Liver (tissue), 9 donors: ENCODE data around the gene TRPC4AP. TPM values are rescaled to one million over a fixed set of nuclear protein-coding genes. Genes with fewer than 3 reads are reported as not detected.

Experiments used
- DNase-seq: peaks from one replicate; pipeline ENCODE4 v3.0.0-alpha.2; 2017; ENCODE audit warnings: low spot score
- H3K27ac ChIP-seq, 2 donors: one replicate each; pipeline ENCODE4 v1.7.0; 2013; ENCODE audit warnings: inconsistent platforms in 2 of 2, low read length in 2 of 2, control low read depth in 1 of 2, low read depth in 1 of 2, mild to moderate bottlenecking in 1 of 2
- H3K27me3 ChIP-seq, 4 donors: one replicate each; pipeline versions ENCODE4 v1.6.1 to v1.7.0; 2013; ENCODE audit warnings: low read length in 3 of 4, inconsistent platforms in 1 of 4, mild to moderate bottlenecking in 1 of 4, moderate library complexity in 1 of 4; ENCODE audit not compliant: control insufficient read depth in 4 of 4, insufficient read depth in 4 of 4
- H3K36me3 ChIP-seq, 4 donors: one replicate each; pipeline versions ENCODE4 v1.6.1 to v1.7.0; 2013; ENCODE audit warnings: low read length in 3 of 4, mild to moderate bottlenecking in 3 of 4, low read depth in 1 of 4, moderate library complexity in 1 of 4; ENCODE audit not compliant: control insufficient read depth in 4 of 4, insufficient read depth in 3 of 4
- H3K4me1 ChIP-seq, 4 donors: one replicate each; pipeline versions ENCODE4 v1.6.1 to v1.7.0; 2013; ENCODE audit warnings: low read length in 3 of 4, mild to moderate bottlenecking in 3 of 4, moderate library complexity in 1 of 4; ENCODE audit not compliant: control insufficient read depth in 4 of 4, insufficient read depth in 4 of 4
- H3K4me3 ChIP-seq, 3 donors: one replicate each; pipeline versions ENCODE4 v1.6.1 to v1.7.0; 2013; ENCODE audit warnings: low read length in 3 of 3, control low read depth in 1 of 3, low read depth in 1 of 3, mild to moderate bottlenecking in 1 of 3
- H3K9ac ChIP-seq, 2 donors: one replicate each; pipeline ENCODE4 v1.7.0; 2013; ENCODE audit warnings: low read length in 2 of 2, mild to moderate bottlenecking in 2 of 2, moderate library complexity in 2 of 2, control low read depth in 1 of 2, low read depth in 1 of 2
- H3K9me3 ChIP-seq, 4 donors: one replicate each; pipeline versions ENCODE4 v1.6.1 to v1.7.0; 2013; ENCODE audit warnings: low read length in 3 of 4; ENCODE audit not compliant: control insufficient read depth in 4 of 4
- ATF3 ChIP-seq: IDR thresholded peaks from 2 replicates; pipeline ENCODE4 v1.6.1; 2016; ENCODE audit warnings: antibody characterized with exemption
- EGR1 ChIP-seq, 2 donors: IDR thresholded peaks; 2 replicates each; pipeline ENCODE4 v1.6.1; 2016 to 2018; ENCODE audit warnings: antibody characterized with exemption in 2 of 2, low read depth in 2 of 2
- FOXA1 ChIP-seq: IDR thresholded peaks from 2 replicates; pipeline ENCODE4 v1.6.1; 2016; ENCODE audit warnings: antibody characterized with exemption
- FOXA2 ChIP-seq: IDR thresholded peaks from 2 replicates; pipeline ENCODE4 v1.6.1; 2016; ENCODE audit warnings: antibody characterized with exemption
- GABPA ChIP-seq, 2 donors: IDR thresholded peaks in 1 of 2; conservative IDR thresholded peaks in 1 of 2; 2 replicates each; pipeline ENCODE4 v1.6.1; 2016; ENCODE audit warnings: antibody characterized with exemption in 2 of 2, mild to moderate bottlenecking in 1 of 2, moderate library complexity in 1 of 2
- HNF4A ChIP-seq, 2 donors: conservative IDR thresholded peaks; 2 replicates each; pipeline ENCODE4 v1.6.1; 2016; ENCODE audit warnings: antibody characterized with exemption in 2 of 2, mild to moderate bottlenecking in 2 of 2
- HNF4G ChIP-seq: IDR thresholded peaks from 2 replicates; pipeline ENCODE4 v1.6.1; 2016; ENCODE audit warnings: antibody characterized with exemption
- MAX ChIP-seq: IDR thresholded peaks from 2 replicates; pipeline ENCODE4 v1.6.1; 2016; ENCODE audit warnings: antibody characterized with exemption
- NR2F2 ChIP-seq: IDR thresholded peaks from 2 replicates; pipeline ENCODE4 v1.6.1; 2016; ENCODE audit warnings: antibody characterized with exemption
- RAD21 ChIP-seq, 2 donors: IDR thresholded peaks; 2 replicates each; pipeline ENCODE4 v1.6.1; 2016; ENCODE audit warnings: antibody characterized with exemption in 2 of 2, mild to moderate bottlenecking in 2 of 2
- REST ChIP-seq: IDR thresholded peaks from 2 replicates; pipeline ENCODE4 v1.6.1; 2016; ENCODE audit warnings: antibody characterized with exemption, mild to moderate bottlenecking
- RXRA ChIP-seq, 2 donors: IDR thresholded peaks; 2 replicates each; pipeline ENCODE4 v1.6.1; 2017 to 2018; ENCODE audit warnings: antibody characterized with exemption in 2 of 2, mild to moderate bottlenecking in 1 of 2
- SP1 ChIP-seq: IDR thresholded peaks from 2 replicates; pipeline ENCODE4 v1.6.1; 2018; ENCODE audit warnings: antibody characterized with exemption, mild to moderate bottlenecking
- TAF1 ChIP-seq: conservative IDR thresholded peaks from 2 replicates; pipeline ENCODE4 v1.6.1; 2016; ENCODE audit warnings: antibody characterized with exemption, mild to moderate bottlenecking
- YY1 ChIP-seq: IDR thresholded peaks from 2 replicates; pipeline ENCODE4 v1.6.1; 2016; ENCODE audit warnings: antibody characterized with exemption, mild to moderate bottlenecking
- ZBTB33 ChIP-seq: IDR thresholded peaks from 2 replicates; pipeline ENCODE4 v1.6.1; 2016; ENCODE audit warnings: antibody characterized with exemption
- WGBS: extraction: QIAGEN DNeasy Blood & Tissue Kit; methylation state at CpG from one replicate; pipeline ENCODE4 v1.1.7; 2013; 5-methylcytosine and 5-hydroxymethylcytosine counted together
- polyA plus RNA-seq, 2 donors: library from polyadenylated mRNA; stranded (reverse) in 1 of 2; unstranded in 1 of 2; fragments of 200-250 nt in 1 of 2; fragments of >200 nt in 1 of 2; fragmentation: Nextera tagmentation in 1 of 2; extraction: Ambion mirVana in 1 of 2; gene quantifications; one replicate each; pipeline versions ENCODE4 v1.2.1 to v1.2.3, GENCODE V29; 2013 to 2015
- total RNA-seq, 2 donors: library from RNA; depleted of rRNA; stranded (reverse); fragments of >200 nt; gene quantifications; one replicate each; pipeline ENCODE4 v1.2.3, GENCODE V29; 2014
- donor health status: healthy.
- donor health status: healthy.
- donor health status: healthy.
- donor health status: healthy.
- donor health status: healthy.

Gene TRPC4AP
- total and polyA plus RNA-seq, 4 donors = 26.3 to 57.2 (median 33.8) TPM

GRCh38 chr20:34970846-34971560 is 121.6 kb downstream of the TRPC4AP start:
- no peak for DNase-seq
- Histone ChIP-seq H3K27me3 (no peaks in the 10 kb centered on the region), H3K36me3 (no peaks in the 10 kb centered on the region), H3K4me1 (no peaks in the 10 kb centered on the region), H3K27ac (no peak overlapping the region), H3K9me3 (no peaks in the 10 kb centered on the region), H3K9ac (no peak overlapping the region), H3K4me3 (no peak overlapping the region)
- no peak for TF ChIP-seq RAD21 (IDR thresholded peaks at IDR 0.05)
- TF ChIP-seq YY1 = no peak
- TF ChIP-seq EGR1 (IDR thresholded peaks at IDR 0.05; ENCODE audit: low read depth in 2 of 2) = no peak
- no peak for TF ChIP-seq RXRA (IDR thresholded peaks at IDR 0.05)
- TF ChIP-seq GABPA (IDR thresholded peaks at IDR 0.05 in 1 of 2, conservative IDR thresholded peaks at IDR 0.05 in 1 of 2) = no peak
- TF ChIP-seq TAF1 = no peak
- no peak for TF ChIP-seq MAX
- TF ChIP-seq NR2F2 = no peak
- no peak for TF ChIP-seq HNF4A (conservative IDR thresholded peaks at IDR 0.05)
- TF ChIP-seq HNF4G = no peak
- TF ChIP-seq ATF3 = no peak
- no peak for TF ChIP-seq FOXA1
- WGBS = 96% methylated on average over 9 of the region's 9 CpGs

GRCh38 chr20:34970193-34970840 is 122.3 kb downstream of the TRPC4AP start:
- Histone ChIP-seq H3K9me3 (no peaks in the 10 kb centered on the region), H3K27me3 (no peaks in the 10 kb centered on the region), H3K4me1 (no peaks in the 10 kb centered on the region), H3K27ac (no peak overlapping the region), H3K9ac (no peak overlapping the region), H3K36me3 (no peaks in the 10 kb centered on the region), H3K4me3 (no peak overlapping the region)
- WGBS = 95% methylated on average over 7 of the region's 7 CpGs
- DNase-seq = no peak
- TF ChIP-seq MAX (no peak), ATF3 (no peak), REST (no peak), GABPA (IDR thresholded peaks at IDR 0.05 in 1 of 2, conservative IDR thresholded peaks at IDR 0.05 in 1 of 2) (no peak), TAF1 (no peak), NR2F2 (no peak), SP1 (no peak), EGR1 (IDR thresholded peaks at IDR 0.05; ENCODE audit: low read depth in 2 of 2) (no peak), ZBTB33 (no peak), FOXA1 (no peak), FOXA2 (no peak)
